K562 (cell line): ENCODE data around the gene SPIRE1. TPM values are rescaled to one million over a fixed set of nuclear protein-coding genes. Genes with fewer than 3 reads are reported as not detected.

Experiments
- ASH1L ChIP-seq: fragments of 450-650 bp; IDR thresholded peaks from 2 replicates; pipeline ENCODE4 v1.6.1; 2018; ENCODE audit warnings: borderline replicate concordance, mild to moderate bottlenecking, low read depth; ENCODE audit not compliant: partially characterized antibody
- BACH1 ChIP-seq: fragments of 200-800 bp; sonication (Bioruptor generic); IDR thresholded peaks from 2 replicates; pipeline ENCODE4 v1.6.1; 2016; ENCODE audit warnings: missing genetic modification characterization, missing compliant biosample characterization
- CBFA2T3 ChIP-seq: fragments of 450-650 bp; IDR thresholded peaks from 2 replicates; pipeline ENCODE4 v1.6.1; 2017
- CBX2 ChIP-seq: fragments of 200-600 bp; sonication (generic); IDR thresholded peaks from one replicate; pipeline ENCODE4 v1.6.1; 2012; ENCODE audit warnings: mild to moderate bottlenecking, low read length, inconsistent platforms; ENCODE audit not compliant: insufficient read depth, poor library complexity, severe bottlenecking
- CBX8 ChIP-seq: fragments of 200-600 bp; sonication (generic); IDR thresholded peaks from 2 replicates; pipeline ENCODE4 v1.6.1; 2012; ENCODE audit warnings: borderline replicate concordance, mixed run types, low read depth, mild to moderate bottlenecking, moderate library complexity, mixed read lengths, low read length, control low read depth, inconsistent platforms; ENCODE audit not compliant: poor library complexity, severe bottlenecking; ENCODE audit errors: extremely low read depth
- CSDE1 ChIP-seq, 2 experiments: fragments of 450-650 bp; IDR thresholded peaks; 2 replicates each; pipeline ENCODE4 v1.6.1; 2016; ENCODE audit warnings: mild to moderate bottlenecking in 1 of 2
- EHMT2 ChIP-seq: fragments of 450-650 bp; IDR thresholded peaks from 2 replicates; pipeline ENCODE4 v1.6.1; 2018; ENCODE audit warnings: antibody characterized with exemption
- ELF2 ChIP-seq: fragments of 250-450 bp; sonication (Bioruptor Pico); IDR thresholded peaks from 2 replicates; pipeline ENCODE4 v1.5.0; 2021; ENCODE audit warnings: mild to moderate bottlenecking
- FOXA3 ChIP-seq, 2 experiments: fragments of 450-650 bp in 1 of 2; sonication (generic) in 1 of 2; formaldehyde crosslinking; IDR thresholded peaks in 1 of 2; conservative IDR thresholded peaks in 1 of 2; 2 replicates each; pipeline versions ENCODE4 v1.4.0 to v1.8.0; 2020 to 2022; ENCODE audit warnings: mild to moderate bottlenecking in 2 of 2, missing genetic modification reagents in 1 of 2
- FUS ChIP-seq: fragments of 200-400 bp; formaldehyde crosslinking; optimal IDR thresholded peaks from 2 replicates; pipeline ENCODE3; 2017; ENCODE audit warnings: low read depth, low read length
- HDAC2 ChIP-seq: fragments of 450-650 bp; IDR thresholded peaks from 2 replicates; pipeline ENCODE4 v1.6.1; 2016; ENCODE audit warnings: mild to moderate bottlenecking
- HMGN3 ChIP-seq: IDR thresholded peaks from 2 replicates; pipeline ENCODE4 v1.6.1; 2011; ENCODE audit warnings: borderline replicate concordance, low read depth, mild to moderate bottlenecking, mixed read lengths, low read length; ENCODE audit not compliant: insufficient read length; ENCODE audit errors: extremely low read depth
- HNRNPH1 ChIP-seq: fragments of 200-400 bp; formaldehyde crosslinking; optimal IDR thresholded peaks from 2 replicates; pipeline ENCODE3; 2017; ENCODE audit warnings: low read depth, mild to moderate bottlenecking, low read length, moderate library complexity
- KDM1A ChIP-seq, 2 experiments: fragments of 450-650 bp; IDR thresholded peaks; 2 replicates each; pipeline ENCODE4 v1.6.1; 2016; ENCODE audit warnings: mild to moderate bottlenecking in 2 of 2
- NCOR1 ChIP-seq: fragments of 450-650 bp; IDR thresholded peaks from 2 replicates; pipeline ENCODE4 v1.6.1; 2016; ENCODE audit warnings: mild to moderate bottlenecking, moderate library complexity
- NR2C2 ChIP-seq, 2 experiments: fragments of 200-800 bp in 1 of 2; sonication (Bioruptor generic) in 1 of 2; sonication (generic) in 1 of 2; formaldehyde crosslinking in 1 of 2; IDR thresholded peaks; 2 replicates each; pipeline versions ENCODE4 v1.6.1 to v1.8.0; 2016 to 2022; ENCODE audit warnings: mild to moderate bottlenecking in 1 of 2, missing compliant biosample characterization in 1 of 2, missing genetic modification characterization in 1 of 2, missing genetic modification reagents in 1 of 2
- POLR2H ChIP-seq: IDR thresholded peaks from 2 replicates; pipeline ENCODE4 v1.6.1; 2016; ENCODE audit warnings: missing genetic modification characterization, low read depth, mild to moderate bottlenecking, control low read depth, missing compliant biosample characterization, moderate library complexity
- POLR3G ChIP-seq: IDR thresholded peaks from 2 replicates; pipeline ENCODE4 v1.6.1; 2011; ENCODE audit not compliant: insufficient read length, insufficient replicate concordance; ENCODE audit errors: extremely low read depth
- SIRT6 ChIP-seq: IDR thresholded peaks from one replicate; pipeline ENCODE4 v1.6.1; 2012; ENCODE audit warnings: low read depth, mild to moderate bottlenecking, control low read depth, inconsistent platforms, low read length, moderate library complexity
- SMC3 ChIP-seq: conservative IDR thresholded peaks from 2 replicates; pipeline ENCODE4 v1.6.1; 2011; ENCODE audit warnings: low read depth, low read length, improper control_type of control experiment; ENCODE audit not compliant: insufficient read depth
- TGIF2 ChIP-seq: sonication (generic); formaldehyde crosslinking; IDR thresholded peaks from 2 replicates; pipeline ENCODE4 v1.8.1; 2022; ENCODE audit warnings: mild to moderate bottlenecking, missing genetic modification reagents, moderate library complexity
- ZNF133 ChIP-seq: fragments of 250-450 bp; sonication (Bioruptor Pico); IDR thresholded peaks from 2 replicates; pipeline ENCODE4 v1.4.0; 2020; ENCODE audit warnings: mild to moderate bottlenecking
- ZNF239 ChIP-seq: fragments of 250-450 bp; sonication (Bioruptor Pico); IDR thresholded peaks from 2 replicates; pipeline ENCODE4 v1.4.0; 2020; ENCODE audit warnings: mild to moderate bottlenecking
- ZNF263 ChIP-seq: sonication (generic); formaldehyde crosslinking; IDR thresholded peaks from 2 replicates; pipeline ENCODE4 v1.8.0; 2022; ENCODE audit warnings: mild to moderate bottlenecking, missing genetic modification reagents, borderline replicate concordance
- ZNF766 ChIP-seq: fragments of 200-800 bp; sonication (Bioruptor generic); conservative IDR thresholded peaks from 2 replicates; pipeline ENCODE4 v1.6.1; 2016; ENCODE audit warnings: missing genetic modification characterization, missing compliant biosample characterization
- polyA plus RNA-seq, 8 experiments: library from polyadenylated mRNA; depleted of rRNA in 4 of 8; stranded (reverse) in 5 of 8; unstranded in 3 of 8; fragments of >200 nt; fragmentation: Nextera tagmentation in 2 of 8; fragmentation: Illumina TruSeq in 1 of 8; extraction: Ambion mirVana in 2 of 8; extraction: Trizol in 1 of 8; gene quantifications; 2 replicates each; pipeline versions ENCODE4 v1.2.1 to v1.2.3, GENCODE V29; 2011 to 2014; ENCODE audit warnings: inconsistent platforms in 1 of 8, missing spikeins in 1 of 8
- total RNA-seq, 7 experiments: library from RNA; depleted of rRNA in 6 of 7; stranded (reverse); fragments of >200 nt in 6 of 7; fragmentation: Illumina TruSeq in 2 of 7; extraction: Trizol in 2 of 7; gene quantifications; 2 replicates each; pipeline versions ENCODE4 v1.2.1 to v1.2.3, GENCODE V29; 2011 to 2021; ENCODE audit warnings: low replicate concordance in 1 of 7
- TF ChIP-seq, protein P1 (sequence below), 2 experiments: fragments of 200-800 bp in 1 of 2; sonication (Bioruptor generic) in 1 of 2; sonication (generic) in 1 of 2; formaldehyde crosslinking in 1 of 2; IDR thresholded peaks in 1 of 2; conservative IDR thresholded peaks in 1 of 2; 2 replicates each; pipeline versions ENCODE4 v1.5.0 to v1.6.1; 2016 to 2020; ENCODE audit warnings: missing compliant biosample characterization in 1 of 2, missing genetic modification characterization in 1 of 2, missing genetic modification reagents in 1 of 2
- TF ChIP-seq, protein P2 (sequence below): sonication (generic); formaldehyde crosslinking; IDR thresholded peaks from 2 replicates; pipeline ENCODE4 v1.9.0; 2022; ENCODE audit warnings: mild to moderate bottlenecking, missing genetic modification reagents

Gene SPIRE1
- total and polyA plus RNA-seq, 9 of the 15 experiments (the other 6 are each of a cell fraction or from before 2014, with no cell fraction given), result 2.9 to 14.0 (median 10.2) TPM

DNA sequence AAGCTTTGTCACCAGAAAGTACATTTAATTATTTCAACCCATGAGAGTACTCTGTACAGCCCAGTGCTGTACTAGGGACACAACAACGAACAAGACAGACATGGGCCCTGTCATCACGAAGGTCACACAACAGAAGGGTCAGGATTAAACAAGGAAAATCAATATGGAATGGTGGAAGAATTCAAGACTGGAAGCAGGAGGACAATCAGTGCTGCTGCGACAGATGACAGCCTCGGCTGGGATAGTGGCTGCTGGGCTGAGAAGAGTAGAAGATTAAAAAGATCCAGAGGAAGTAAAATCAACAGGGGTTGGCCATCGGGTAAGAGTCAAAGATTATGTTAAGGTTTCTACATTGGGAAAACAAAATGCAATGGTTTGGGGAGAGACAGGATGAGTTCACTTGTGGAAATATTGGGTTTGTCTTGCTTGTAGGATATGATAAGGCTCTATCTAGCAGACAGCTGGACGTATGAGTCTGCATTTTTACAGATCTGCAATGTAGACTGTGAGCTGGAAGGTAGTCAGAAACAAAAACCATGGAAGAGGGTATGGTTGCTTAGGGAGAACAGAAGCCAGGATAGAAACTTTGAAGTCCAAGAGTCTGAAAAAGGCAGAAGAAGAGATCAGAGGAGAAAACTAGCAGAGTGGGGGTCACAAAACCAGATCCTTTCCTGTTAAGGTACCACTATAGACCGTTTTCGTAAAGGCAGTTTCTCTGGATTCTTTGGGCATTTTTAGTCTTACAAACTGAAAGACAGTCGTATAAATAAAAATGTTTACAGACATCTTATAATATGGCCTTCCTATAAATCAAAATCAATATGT lies 166.1 kb downstream of the SPIRE1 start (continued):
- TF ChIP-seq, protein P1, sequence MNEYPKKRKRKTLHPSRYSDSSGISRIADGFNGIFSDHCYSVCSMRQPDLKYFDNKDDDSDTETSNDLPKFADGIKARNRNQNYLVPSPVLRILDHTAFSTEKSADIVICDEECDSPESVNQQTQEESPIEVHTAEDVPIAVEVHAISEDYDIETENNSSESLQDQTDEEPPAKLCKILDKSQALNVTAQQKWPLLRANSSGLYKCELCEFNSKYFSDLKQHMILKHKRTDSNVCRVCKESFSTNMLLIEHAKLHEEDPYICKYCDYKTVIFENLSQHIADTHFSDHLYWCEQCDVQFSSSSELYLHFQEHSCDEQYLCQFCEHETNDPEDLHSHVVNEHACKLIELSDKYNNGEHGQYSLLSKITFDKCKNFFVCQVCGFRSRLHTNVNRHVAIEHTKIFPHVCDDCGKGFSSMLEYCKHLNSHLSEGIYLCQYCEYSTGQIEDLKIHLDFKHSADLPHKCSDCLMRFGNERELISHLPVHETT (CRISPR knock-in tag; conservative IDR thresholded peaks at IDR 0.05 in 1 of 2, IDR thresholded peaks at IDR 0.05 in 1 of 2), result no peak
- TF ChIP-seq EHMT2, result peak; percentile 90
- no peak for TF ChIP-seq CBX2
- TF ChIP-seq ZNF766 (CRISPR knock-in tag), result peak; percentile 79; the same call in 1 of the 2 replicates
- TF ChIP-seq SMC3, result no peak
- TF ChIP-seq ZNF239, result peak; percentile 43; the same call in 1 of the 2 replicates
- TF ChIP-seq TGIF2, result no peak
- TF ChIP-seq ASH1L, result no peak
- TF ChIP-seq, protein P2, sequence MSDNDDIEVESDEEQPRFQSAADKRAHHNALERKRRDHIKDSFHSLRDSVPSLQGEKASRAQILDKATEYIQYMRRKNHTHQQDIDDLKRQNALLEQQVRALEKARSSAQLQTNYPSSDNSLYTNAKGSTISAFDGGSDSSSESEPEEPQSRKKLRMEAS (CRISPR knock-in tag), result no peak
- TF ChIP-seq SIRT6, result no peak
- no peak for TF ChIP-seq NR2C2 (CRISPR knock-in tag; IDR thresholded peaks at IDR 0.05)
- peak; percentile 78 for TF ChIP-seq NR2C2 (tag; IDR thresholded peaks at IDR 0.05)
- no peak for TF ChIP-seq ZNF263
- no peak for TF ChIP-seq HNRNPH1
- TF ChIP-seq CBFA2T3, result peak; percentile 94
- peak; percentile 93 for TF ChIP-seq HDAC2
- TF ChIP-seq KDM1A (IDR thresholded peaks at IDR 0.05), result peak; percentile 80 to 82
- TF ChIP-seq FUS, result no peak
- peak; percentile 74 for TF ChIP-seq POLR2H
- peak; percentile 90 for TF ChIP-seq NCOR1
- peak in 1 of 2 experiments; percentile 22; a peak in 3 of 4 replicates for TF ChIP-seq FOXA3 (CRISPR knock-in tag; conservative IDR thresholded peaks at IDR 0.05 in 1 of 2, IDR thresholded peaks at IDR 0.05 in 1 of 2)
- TF ChIP-seq POLR3G, result no peak
- no peak for TF ChIP-seq HMGN3
- TF ChIP-seq CBX8, result no peak
- TF ChIP-seq CSDE1 (IDR thresholded peaks at IDR 0.05), result no peak
- peak; percentile 58 for TF ChIP-seq BACH1
- TF ChIP-seq ZNF133 (CRISPR knock-in tag), result no peak
- no peak for TF ChIP-seq ELF2 (CRISPR knock-in tag)
